Right lobe of liver (tissue), 6 donors: ENCODE measurements around the gene DCAKD. TPM values are rescaled to one million over a fixed set of nuclear protein-coding genes. Genes with fewer than 3 reads are reported as not detected.

Source experiments
- ATAC-seq, 4 donors: fragments of 200-7000 bp; cut with Tn5 transposase; one replicate each; pipeline ENCODE4 v1.9.1; 2020; ENCODE audit warnings: mild to moderate bottlenecking in 4 of 4, moderate library complexity in 4 of 4
- DNase-seq, 3 donors: peaks; one replicate each; pipeline ENCODE4 v3.0.0-alpha.2; 2020
- H3K27ac ChIP-seq, 3 donors: fragments of 200-600 bp; one replicate each; pipeline ENCODE4 v1.8.0; 2022
- H3K27me3 ChIP-seq, 2 donors: fragments of 200-600 bp; one replicate each; pipeline ENCODE4 v1.8.0; 2022
- H3K36me3 ChIP-seq, 4 donors: fragments of 200-600 bp; sonication (generic) in 1 of 4; one replicate each; pipeline versions ENCODE4 v1.5.1 to v1.8.0; 2017 to 2022; ENCODE audit warnings: control low read depth in 1 of 4
- H3K4me1 ChIP-seq, 4 donors: fragments of 200-600 bp; sonication (generic) in 1 of 4; one replicate each; pipeline versions ENCODE4 v1.5.1 to v1.8.0; 2017 to 2022; ENCODE audit warnings: control low read depth in 1 of 4
- H3K4me3 ChIP-seq, 3 donors: fragments of 200-600 bp; one replicate each; pipeline ENCODE4 v1.8.0; 2022
- H3K9me3 ChIP-seq, 4 donors: fragments of 200-600 bp; sonication (generic) in 1 of 4; one replicate each; pipeline versions ENCODE4 v1.5.1 to v1.8.0; 2017 to 2022; ENCODE audit warnings: control low read depth in 1 of 4
- CTCF ChIP-seq, 4 donors: fragments of 200-600 bp in 3 of 4; fragments of 450-650 bp in 1 of 4; IDR thresholded peaks; one replicate each; pipeline versions ENCODE4 v1.5.1 to v1.8.0; 2016 to 2022; ENCODE audit warnings: antibody characterized with exemption in 4 of 4, mild to moderate bottlenecking in 2 of 4
- POLR2A ChIP-seq: fragments of 450-650 bp; IDR thresholded peaks from one replicate; pipeline ENCODE4 v1.6.1; 2017; ENCODE audit warnings: antibody characterized with exemption, mild to moderate bottlenecking
- WGBS: methylation state at CpG from one replicate; pipeline ENCODE4 v1.1.6; 2018; ENCODE audit warnings: low coverage, low lambda C conversion rate; ENCODE audit not compliant: insufficient coverage; ENCODE audit errors: missing lambda C conversion rate; 5-methylcytosine and 5-hydroxymethylcytosine counted together
- intact Hi-C, 2 donors: fragments of 100-400 bp; cut with DNase I; formaldehyde crosslinking; loops; one replicate each; pipeline versions ENCODE4 v1.11.2 to v1.14.1; 2022
- total RNA-seq, 6 experiments: library from RNA; depleted of rRNA in 2 of 6; stranded (reverse); fragments of >200 nt in 2 of 6; fragmentation: NEBNext Ultra II Directional in 3 of 6; extraction: Animal tissue kit (Norgen Biotek cat#: 25700) in 3 of 6; gene quantifications; one replicate each; pipeline versions ENCODE4 v1.1.0 to v1.2.4, GENCODE V29; 2016 to 2023
- donor health status: DM: no; HTN: yes; CAD: no.
- donor health status: DM: no; HTN: no; CAD: no.
- donor health status: DM: no; HTN: no; CAD: no.
- donor health status: DM: no; HTN: yes; CAD: no.
- donor health status: DM: no; HTN: yes; CAD: no.

DCAKD gene
- total RNA-seq, 6 experiments from 2014 or later, result 13.2 to 20.6 (median 16.6) TPM

- no peaks in the 10 kb centered on the region for H3K36me3 ChIP-seq
- no peaks in the 10 kb centered on the region for H3K27me3 ChIP-seq
- H3K4me1 ChIP-seq, result peaks cover 0 to 4% (median 0%) of the 10 kb centered on the region in 4 donors
- no peak overlapping the region for H3K4me3 ChIP-seq
- H3K27ac ChIP-seq, result no peak overlapping the region
- no peak for DNase-seq
- WGBS, result 88% methylated on average over 17 of the region's 17 CpGs
- TF ChIP-seq CTCF (IDR thresholded peaks at IDR 0.05), result no peak
- TF ChIP-seq POLR2A, result no peak
- no peaks in the 10 kb centered on the region for H3K9me3 ChIP-seq
- ATAC-seq, result no peak
- intact Hi-C loops, result no loop called here
Observed at GRCh38 chr17:44989552-44990138, 61.8 kb downstream of the DCAKD start.

- DNase-seq (no peak), ATAC-seq (peak; percentile 27 to 48 (median 33))
- Histone ChIP-seq H3K36me3 (no peaks in the 10 kb centered on the region), H3K4me3 (no peak overlapping the region), H3K27ac (no peak overlapping the region), H3K27me3 (no peaks in the 10 kb centered on the region), H3K9me3 (no peaks in the 10 kb centered on the region), H3K4me1 (peaks cover 0 to 4% (median 0%) of the 10 kb centered on the region in 4 donors)
- TF ChIP-seq CTCF (IDR thresholded peaks at IDR 0.05), result no peak
- no peak for TF ChIP-seq POLR2A
- WGBS, result 23% methylated on average over 26 of the region's 34 CpGs
- intact Hi-C loops, result no loop called here
Observed at GRCh38 chr17:44988044-44988942, 63.1 kb downstream of the DCAKD start.

GRCh38 chr17:44983563-44983962 is 67.9 kb downstream of the DCAKD start:
- DNase-seq (no peak), ATAC-seq (no peak)
- intact Hi-C loops, result no loop called here
- H3K36me3 ChIP-seq, result no peaks in the 10 kb centered on the region
- H3K4me1 ChIP-seq, result peaks cover 1 to 17% (median 7%) of the 10 kb centered on the region in 4 donors
- WGBS, result 71% methylated on average over 1 of the region's 4 CpGs
- no peaks in the 10 kb centered on the region for H3K9me3 ChIP-seq
- H3K27ac ChIP-seq, result no peak overlapping the region
- H3K27me3 ChIP-seq, result no peaks in the 10 kb centered on the region
- no peak overlapping the region for H3K4me3 ChIP-seq
- no peak for TF ChIP-seq POLR2A
- TF ChIP-seq CTCF (IDR thresholded peaks at IDR 0.05), result no peak

- TF ChIP-seq CTCF (IDR thresholded peaks at IDR 0.05), result no peak
- no peak for TF ChIP-seq POLR2A
- WGBS, result 94% methylated on average over 3 of the region's 3 CpGs
- Histone ChIP-seq H3K4me3 (no peak overlapping the region), H3K4me1 (peaks cover 1 to 13% (median 7%) of the 10 kb centered on the region in 4 donors), H3K27ac (peak overlapping the region; percentile 91 to 99 (median 95)), H3K9me3 (no peaks in the 10 kb centered on the region), H3K36me3 (no peaks in the 10 kb centered on the region), H3K27me3 (no peaks in the 10 kb centered on the region)
- DNase-seq, result no peak
- ATAC-seq, result no peak
- intact Hi-C loops, result no loop called here
Observed at GRCh38 chr17:44982113-44982702, 69.2 kb downstream of the DCAKD start.
